ENCODE results near the gene PHTF1. TPM values are rescaled to one million over a fixed set of nuclear protein-coding genes. Genes with fewer than 3 reads are reported as not detected.
A peak's percentile ranks its signal among the peaks of the same experiment; 100 is the strongest.

Gene PHTF1
- total RNA-seq (10 to 100 TPM; 15.0 to 26.3 TPM), polyA plus RNA-seq (1 to 10 TPM; 2.8 to 8.7 TPM)
- long read RNA-seq, donor 1, partial matches to known transcripts: 5 of 20 reads
- long read RNA-seq, donor 1, other reads (novel, unspliced or antisense): 13 of 20 reads
- long read RNA-seq, donor 2, full-length matches to known transcripts: 5 of 29 reads
- long read RNA-seq, donor 2, partial matches to known transcripts: 9 of 29 reads
- long read RNA-seq, donor 2, other reads (novel, unspliced or antisense): 15 of 29 reads

GRCh38 chr1:113759333-113760101, at the start of gene PHTF1:
Gene PHTF1 (minus strand): TSS chr1:113759486. CDS start chr1:113758703, 783 bp downstream.
- DNase-seq (peak; percentile 88 to 94), ATAC-seq (ENCODE audit: low FRiP score) (peak; percentile 96)
- no peaks in the 10 kb centered on the region for H3K27me3 ChIP-seq (ENCODE audit: control insufficient read depth in 1 of 2, insufficient read depth in 2 of 2, low read length in 1 of 2)
- peak within 1 kb of the TSS; percentile 84 to 93 for H3K27ac ChIP-seq (ENCODE audit: low read depth in 1 of 2, low read length in 2 of 2)
- no peaks in the 10 kb centered on the region for H3K4me1 ChIP-seq (ENCODE audit: control insufficient read depth in 1 of 2, insufficient read depth in 2 of 2, low read length in 2 of 2)
- intact Hi-C loops (cut with DNase I): loop anchor here in 1 of 2 donors (5.0 kb wide), 1 partner anchor 53 kb away; the partner anchor contains the start of gene RSBN1
- no peaks in the 10 kb centered on the region for H3K9me3 ChIP-seq (ENCODE audit: control insufficient read depth, low read length)
- peak within 1 kb of the TSS; percentile 91 to 98 for H3K4me3 ChIP-seq (ENCODE audit: low read length in 2 of 2)
- H3K36me3 ChIP-seq (ENCODE audit: control insufficient read depth in 1 of 2, insufficient read depth in 2 of 2, low read length in 1 of 2): no peaks in the 10 kb centered on the region
- WGBS, 2 donors: 0 to 1% methylated on average over 43 to 47 of the region's 47 CpGs

- H3K9me3 ChIP-seq (ENCODE audit: control insufficient read depth, low read length): no peaks in the 10 kb centered on the region
- H3K36me3 ChIP-seq (ENCODE audit: control insufficient read depth in 1 of 2, insufficient read depth in 2 of 2, low read length in 1 of 2): no peaks in the 10 kb centered on the region
- intact Hi-C loops (cut with DNase I): no loop called here
- H3K27me3 ChIP-seq (ENCODE audit: control insufficient read depth in 1 of 2, insufficient read depth in 2 of 2, low read length in 1 of 2): no peaks in the 10 kb centered on the region
- 86 to 88% methylated on average over 4 of the region's 4 CpGs for WGBS, 2 donors
- no peak overlapping the region for H3K27ac ChIP-seq (ENCODE audit: low read depth in 1 of 2, low read length in 2 of 2)
- no peak overlapping the region for H3K4me3 ChIP-seq (ENCODE audit: low read length in 2 of 2)
- DNase-seq: no peak
- H3K4me1 ChIP-seq (ENCODE audit: control insufficient read depth in 1 of 2, insufficient read depth in 2 of 2, low read length in 2 of 2): peaks cover 1 to 3% of the 10 kb centered on the region in 2 donors
- no peak for ATAC-seq (ENCODE audit: low FRiP score)
Observed at GRCh38 chr1:113808450-113809195, 49.3 kb upstream of the PHTF1 start.

GRCh38 chr1:113805639-113806038, 46.4 kb upstream of the PHTF1 start:
- Histone ChIP-seq H3K4me3 (ENCODE audit: low read length in 2 of 2) (no peak overlapping the region), H3K9me3 (ENCODE audit: control insufficient read depth, low read length) (no peaks in the 10 kb centered on the region), H3K36me3 (ENCODE audit: control insufficient read depth in 1 of 2, insufficient read depth in 2 of 2, low read length in 1 of 2) (no peaks in the 10 kb centered on the region), H3K27ac (ENCODE audit: low read depth in 1 of 2, low read length in 2 of 2) (no peak overlapping the region), H3K4me1 (ENCODE audit: control insufficient read depth in 1 of 2, insufficient read depth in 2 of 2, low read length in 2 of 2) (peaks cover 1 to 3% of the 10 kb centered on the region in 2 donors), H3K27me3 (ENCODE audit: control insufficient read depth in 1 of 2, insufficient read depth in 2 of 2, low read length in 1 of 2) (no peaks in the 10 kb centered on the region)
- 94 to 95% methylated on average over 4 of the region's 4 CpGs for WGBS, 2 donors
- no peak for ATAC-seq (ENCODE audit: low FRiP score)
- intact Hi-C loops (cut with DNase I): no loop called here
- DNase-seq: no peak

DNA sequence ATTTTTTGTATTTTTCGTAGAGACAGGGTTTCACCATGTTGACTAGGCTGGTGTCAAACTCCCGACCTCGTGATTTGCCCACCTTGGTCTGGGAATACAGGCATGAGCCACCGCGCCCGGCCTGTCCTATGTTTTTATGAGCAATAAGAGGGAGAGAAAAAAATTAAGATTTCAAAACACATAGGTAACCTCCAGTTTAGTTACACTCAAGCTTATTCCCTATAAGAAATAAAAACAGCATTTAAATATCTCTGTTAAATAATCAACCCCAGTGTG, 45.9 kb upstream of the PHTF1 start:
- Histone ChIP-seq H3K4me1 (ENCODE audit: control insufficient read depth in 1 of 2, insufficient read depth in 2 of 2, low read length in 2 of 2) (peaks cover 1 to 3% of the 10 kb centered on the region in 2 donors), H3K36me3 (ENCODE audit: control insufficient read depth in 1 of 2, insufficient read depth in 2 of 2, low read length in 1 of 2) (no peaks in the 10 kb centered on the region), H3K4me3 (ENCODE audit: low read length in 2 of 2) (no peak overlapping the region), H3K27me3 (ENCODE audit: control insufficient read depth in 1 of 2, insufficient read depth in 2 of 2, low read length in 1 of 2) (no peaks in the 10 kb centered on the region), H3K27ac (ENCODE audit: low read depth in 1 of 2, low read length in 2 of 2) (no peak overlapping the region), H3K9me3 (ENCODE audit: control insufficient read depth, low read length) (no peaks in the 10 kb centered on the region)
- DNase-seq (no peak), ATAC-seq (ENCODE audit: low FRiP score) (no peak)
- 95 to 96% methylated on average over 6 of the region's 6 CpGs for WGBS, 2 donors
- intact Hi-C loops (cut with DNase I): no loop called here

GRCh38 chr1:113804421-113805255, 45.4 kb upstream of the PHTF1 start:
- no peak overlapping the region for H3K4me3 ChIP-seq (ENCODE audit: low read length in 2 of 2)
- ATAC-seq (ENCODE audit: low FRiP score) (peak; percentile 78), DNase-seq (no peak)
- intact Hi-C loops (cut with DNase I): no loop called here
- H3K27ac ChIP-seq (ENCODE audit: low read depth in 1 of 2, low read length in 2 of 2): no peak overlapping the region
- WGBS, 2 donors: 52 to 54% methylated on average over 8 of the region's 8 CpGs
- peaks cover 0 to 3% of the 10 kb centered on the region in 2 donors for H3K4me1 ChIP-seq (ENCODE audit: control insufficient read depth in 1 of 2, insufficient read depth in 2 of 2, low read length in 2 of 2)
- H3K27me3 ChIP-seq (ENCODE audit: control insufficient read depth in 1 of 2, insufficient read depth in 2 of 2, low read length in 1 of 2): no peaks in the 10 kb centered on the region
- no peaks in the 10 kb centered on the region for H3K36me3 ChIP-seq (ENCODE audit: control insufficient read depth in 1 of 2, insufficient read depth in 2 of 2, low read length in 1 of 2)
- no peaks in the 10 kb centered on the region for H3K9me3 ChIP-seq (ENCODE audit: control insufficient read depth, low read length)

GRCh38 chr1:113802367-113803007, 43.2 kb upstream of the PHTF1 start:
- WGBS, 2 donors: 98 to 100% methylated on average over 3 of the region's 3 CpGs
- no peak for ATAC-seq (ENCODE audit: low FRiP score)

GRCh38 chr1:113800487-113800886, 41.2 kb upstream of the PHTF1 start:
- H3K4me1 ChIP-seq (ENCODE audit: control insufficient read depth in 1 of 2, insufficient read depth in 2 of 2, low read length in 2 of 2): peaks cover 3 to 4% of the 10 kb centered on the region in 2 donors
- ATAC-seq (ENCODE audit: low FRiP score) (no peak), DNase-seq (no peak)
- H3K36me3 ChIP-seq (ENCODE audit: control insufficient read depth in 1 of 2, insufficient read depth in 2 of 2, low read length in 1 of 2): no peaks in the 10 kb centered on the region
- no peak overlapping the region for H3K4me3 ChIP-seq (ENCODE audit: low read length in 2 of 2)
- intact Hi-C loops (cut with DNase I): no loop called here
- no peaks in the 10 kb centered on the region for H3K9me3 ChIP-seq (ENCODE audit: control insufficient read depth, low read length)
- H3K27ac ChIP-seq (ENCODE audit: low read depth in 1 of 2, low read length in 2 of 2): no peak overlapping the region
- no peaks in the 10 kb centered on the region for H3K27me3 ChIP-seq (ENCODE audit: control insufficient read depth in 1 of 2, insufficient read depth in 2 of 2, low read length in 1 of 2)
- WGBS, 2 donors: 22 to 33% methylated on average over 3 of the region's 3 CpGs

More at GRCh38 chr1:113802367-113803007, 43.2 kb upstream of the PHTF1 start:
- no peaks in the 10 kb centered on the region for H3K9me3 ChIP-seq (ENCODE audit: control insufficient read depth, low read length)
- no peaks in the 10 kb centered on the region for H3K36me3 ChIP-seq (ENCODE audit: control insufficient read depth in 1 of 2, insufficient read depth in 2 of 2, low read length in 1 of 2)
- no peak for DNase-seq
- H3K4me1 ChIP-seq (ENCODE audit: control insufficient read depth in 1 of 2, insufficient read depth in 2 of 2, low read length in 2 of 2): peaks cover 3 to 4% of the 10 kb centered on the region in 2 donors
- no peak overlapping the region for H3K27ac ChIP-seq (ENCODE audit: low read depth in 1 of 2, low read length in 2 of 2)
- intact Hi-C loops (cut with DNase I): no loop called here
- H3K27me3 ChIP-seq (ENCODE audit: control insufficient read depth in 1 of 2, insufficient read depth in 2 of 2, low read length in 1 of 2): no peaks in the 10 kb centered on the region
- H3K4me3 ChIP-seq (ENCODE audit: low read length in 2 of 2): no peak overlapping the region

DNA sequence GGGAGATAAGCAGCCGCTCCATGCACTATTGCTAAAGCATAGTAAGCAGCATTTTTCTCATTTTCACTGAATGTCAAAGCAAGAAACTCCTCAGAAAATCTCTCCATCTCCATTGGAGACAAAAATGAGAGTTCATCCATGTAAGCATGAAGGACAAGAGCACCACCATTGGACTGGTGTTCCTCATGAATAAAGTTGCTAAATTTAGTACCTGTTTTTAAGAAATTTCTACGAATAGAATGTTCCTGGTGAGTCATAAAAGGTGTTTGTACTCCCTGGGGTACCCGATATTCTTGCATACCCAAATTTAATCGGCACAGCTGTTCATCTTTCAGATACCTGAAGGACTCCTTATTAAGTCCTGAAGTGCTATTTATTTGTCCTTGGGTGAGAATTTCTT, 38.2 kb upstream of the PHTF1 start:
- WGBS, 2 donors: 67% methylated on average over 4 of the region's 4 CpGs
- Histone ChIP-seq H3K9me3 (ENCODE audit: control insufficient read depth, low read length) (no peaks in the 10 kb centered on the region), H3K36me3 (ENCODE audit: control insufficient read depth in 1 of 2, insufficient read depth in 2 of 2, low read length in 1 of 2) (no peaks in the 10 kb centered on the region), H3K4me1 (ENCODE audit: control insufficient read depth in 1 of 2, insufficient read depth in 2 of 2, low read length in 2 of 2) (peaks cover 0 to 8% of the 10 kb centered on the region in 2 donors), H3K27me3 (ENCODE audit: control insufficient read depth in 1 of 2, insufficient read depth in 2 of 2, low read length in 1 of 2) (no peaks in the 10 kb centered on the region), H3K4me3 (ENCODE audit: low read length in 2 of 2) (no peak overlapping the region), H3K27ac (ENCODE audit: low read depth in 1 of 2, low read length in 2 of 2) (no peak overlapping the region)
- no peak for ATAC-seq (ENCODE audit: low FRiP score)
- no peak for DNase-seq
- intact Hi-C loops (cut with DNase I): no loop called here
